Right lobe of liver (tissue), 6 donors: ENCODE data around the gene DIAPH2. TPM values are rescaled to one million over a fixed set of nuclear protein-coding genes. Genes with fewer than 3 reads are reported as not detected.
A peak's percentile ranks its signal among the peaks of the same experiment; 100 is the strongest.

Source experiments
- ATAC-seq, 4 donors: fragments of 200-7000 bp; cut with Tn5 transposase; one replicate each; pipeline ENCODE4 v1.9.1; 2020; ENCODE audit warnings: mild to moderate bottlenecking in 4 of 4, moderate library complexity in 4 of 4
- DNase-seq, 3 donors: peaks; one replicate each; pipeline ENCODE4 v3.0.0-alpha.2; 2020
- H3K27ac ChIP-seq, 3 donors: fragments of 200-600 bp; one replicate each; pipeline ENCODE4 v1.8.0; 2022
- H3K27me3 ChIP-seq, 2 donors: fragments of 200-600 bp; one replicate each; pipeline ENCODE4 v1.8.0; 2022
- H3K36me3 ChIP-seq, 4 donors: fragments of 200-600 bp; sonication (generic) in 1 of 4; one replicate each; pipeline versions ENCODE4 v1.5.1 to v1.8.0; 2017 to 2022; ENCODE audit warnings: control low read depth in 1 of 4
- H3K4me1 ChIP-seq, 4 donors: fragments of 200-600 bp; sonication (generic) in 1 of 4; one replicate each; pipeline versions ENCODE4 v1.5.1 to v1.8.0; 2017 to 2022; ENCODE audit warnings: control low read depth in 1 of 4
- H3K4me3 ChIP-seq, 3 donors: fragments of 200-600 bp; one replicate each; pipeline ENCODE4 v1.8.0; 2022
- H3K9me3 ChIP-seq, 4 donors: fragments of 200-600 bp; sonication (generic) in 1 of 4; one replicate each; pipeline versions ENCODE4 v1.5.1 to v1.8.0; 2017 to 2022; ENCODE audit warnings: control low read depth in 1 of 4
- CTCF ChIP-seq, 4 donors: fragments of 200-600 bp in 3 of 4; fragments of 450-650 bp in 1 of 4; IDR thresholded peaks; one replicate each; pipeline versions ENCODE4 v1.5.1 to v1.8.0; 2016 to 2022; ENCODE audit warnings: antibody characterized with exemption in 4 of 4, mild to moderate bottlenecking in 2 of 4
- POLR2A ChIP-seq: fragments of 450-650 bp; IDR thresholded peaks from one replicate; pipeline ENCODE4 v1.6.1; 2017; ENCODE audit warnings: antibody characterized with exemption, mild to moderate bottlenecking
- WGBS: methylation state at CpG from one replicate; pipeline ENCODE4 v1.1.6; 2018; ENCODE audit warnings: low coverage, low lambda C conversion rate; ENCODE audit not compliant: insufficient coverage; ENCODE audit errors: missing lambda C conversion rate; 5-methylcytosine and 5-hydroxymethylcytosine counted together
- intact Hi-C, 2 donors: fragments of 100-400 bp; cut with DNase I; formaldehyde crosslinking; loops; one replicate each; pipeline versions ENCODE4 v1.11.2 to v1.14.1; 2022
- total RNA-seq, 6 experiments: library from RNA; depleted of rRNA in 2 of 6; stranded (reverse); fragments of >200 nt in 2 of 6; fragmentation: NEBNext Ultra II Directional in 3 of 6; extraction: Animal tissue kit (Norgen Biotek cat#: 25700) in 3 of 6; gene quantifications; one replicate each; pipeline versions ENCODE4 v1.1.0 to v1.2.4, GENCODE V29; 2016 to 2023
- donor health status: DM: no; HTN: yes; CAD: no.
- donor health status: DM: no; HTN: no; CAD: no.
- donor health status: DM: no; HTN: no; CAD: no.
- donor health status: DM: no; HTN: yes; CAD: no.
- donor health status: DM: no; HTN: yes; CAD: no.

DIAPH2 gene
- total RNA-seq, 6 experiments from 2014 or later: 10.6 to 20.0 (median 16.4) TPM

- intact Hi-C loops: no loop called here
- Histone ChIP-seq H3K27ac (no peak overlapping the region), H3K9me3 (no peaks in the 10 kb centered on the region), H3K4me1 (no peaks in the 10 kb centered on the region), H3K27me3 (no peaks in the 10 kb centered on the region), H3K36me3 (no peaks in the 10 kb centered on the region), H3K4me3 (no peak overlapping the region)
- TF ChIP-seq CTCF (IDR thresholded peaks at IDR 0.05) (no peak), POLR2A (no peak)
- 80% methylated on average over 1 of the region's 1 CpG for WGBS
- DNase-seq: no peak
- no peak for ATAC-seq
Observed at GRCh38 chrX:96798982-96799381, 114.3 kb downstream of the DIAPH2 start.

GRCh38 chrX:96807318-96807717 lies 122.7 kb downstream of the DIAPH2 start:
- H3K27ac ChIP-seq: no peak overlapping the region
- H3K27me3 ChIP-seq: no peaks in the 10 kb centered on the region
- H3K36me3 ChIP-seq: no peaks in the 10 kb centered on the region
- ATAC-seq: no peak
- no peaks in the 10 kb centered on the region for H3K4me1 ChIP-seq
- no peak for DNase-seq
- intact Hi-C loops: no loop called here
- TF ChIP-seq POLR2A: no peak
- TF ChIP-seq CTCF (IDR thresholded peaks at IDR 0.05): no peak
- 71% methylated on average over 4 of the region's 4 CpGs for WGBS
- no peaks in the 10 kb centered on the region for H3K9me3 ChIP-seq
- H3K4me3 ChIP-seq: no peak overlapping the region

DNA sequence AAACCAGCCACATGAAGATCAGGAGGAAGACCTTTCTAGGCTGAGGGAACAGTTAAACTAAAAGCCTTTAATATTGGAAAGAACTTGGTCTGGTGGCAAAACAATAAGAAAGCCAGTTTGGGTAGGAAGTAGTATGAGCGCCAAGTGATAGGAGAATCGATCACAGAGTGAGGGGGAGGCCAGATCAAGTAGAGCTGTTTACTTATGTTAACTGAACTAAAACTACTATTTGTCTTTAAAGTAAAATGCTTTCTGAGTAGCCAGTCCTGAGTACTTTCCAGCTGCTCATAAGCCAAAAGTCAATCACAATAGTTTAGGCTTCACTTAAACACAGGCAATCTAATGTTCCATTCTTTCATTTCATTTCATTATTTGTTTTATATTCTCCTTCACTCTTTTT lies 136.3 kb downstream of the DIAPH2 start:
- DNase-seq (no peak), ATAC-seq (peak; percentile 55 to 72 (median 63))
- WGBS: 41% methylated on average over 2 of the region's 2 CpGs
- Histone ChIP-seq H3K27ac (no peak overlapping the region), H3K4me1 (peaks cover 0 to 7% (median 0%) of the 10 kb centered on the region in 4 donors), H3K4me3 (no peak overlapping the region), H3K36me3 (no peaks in the 10 kb centered on the region), H3K27me3 (no peaks in the 10 kb centered on the region), H3K9me3 (no peaks in the 10 kb centered on the region)
- no peak for TF ChIP-seq POLR2A
- no peak for TF ChIP-seq CTCF (IDR thresholded peaks at IDR 0.05)
- intact Hi-C loops: no loop called here

DNA sequence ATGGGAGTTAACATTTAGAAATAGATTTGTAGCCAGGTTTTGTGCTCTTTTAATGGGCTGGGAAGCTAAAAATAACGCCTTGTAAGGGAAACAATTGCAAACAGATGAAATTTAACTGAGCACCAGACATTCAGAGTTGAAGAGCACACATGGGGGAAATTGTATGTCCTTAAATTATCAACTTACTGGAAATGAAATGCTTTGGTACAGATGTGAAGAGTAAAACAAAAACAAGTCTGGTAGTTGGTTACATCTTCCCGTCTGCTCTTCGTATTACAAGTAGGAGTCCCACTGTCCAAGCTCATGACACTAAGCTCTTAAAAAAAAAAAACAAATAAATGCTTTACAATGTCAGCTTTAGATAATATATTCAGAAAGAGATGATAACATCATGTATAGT lies 139.5 kb downstream of the DIAPH2 start:
- ATAC-seq (no peak), DNase-seq (no peak)
- no peak overlapping the region for H3K4me3 ChIP-seq
- no peaks in the 10 kb centered on the region for H3K36me3 ChIP-seq
- TF ChIP-seq CTCF (IDR thresholded peaks at IDR 0.05) (no peak), POLR2A (no peak)
- WGBS: 72% methylated on average over 3 of the region's 3 CpGs
- intact Hi-C loops: no loop called here
- H3K4me1 ChIP-seq: peaks cover 0 to 7% (median 0%) of the 10 kb centered on the region in 4 donors
- no peaks in the 10 kb centered on the region for H3K9me3 ChIP-seq
- no peaks in the 10 kb centered on the region for H3K27me3 ChIP-seq
- no peak overlapping the region for H3K27ac ChIP-seq

DNA sequence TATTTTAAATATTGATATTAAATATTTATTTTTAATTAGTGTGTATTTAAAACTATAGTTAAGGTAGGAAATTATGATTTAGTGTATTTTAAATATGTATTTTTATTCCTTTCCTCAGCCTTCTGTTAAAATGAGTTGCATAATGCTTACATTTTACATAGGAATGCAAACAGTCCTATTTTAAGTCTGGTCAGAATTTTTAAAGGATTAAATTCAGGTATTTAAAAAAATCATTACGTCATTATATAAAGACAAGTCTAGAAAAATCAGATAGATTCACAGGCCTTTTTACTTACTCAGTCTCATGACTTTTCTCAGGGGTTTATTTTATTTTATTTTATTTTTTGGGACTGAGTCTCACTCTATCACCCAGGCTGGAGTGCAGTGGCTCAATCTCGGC lies 148.7 kb downstream of the DIAPH2 start:
- no peaks in the 10 kb centered on the region for H3K27me3 ChIP-seq
- no peaks in the 10 kb centered on the region for H3K4me1 ChIP-seq
- WGBS: 77% methylated on average over 2 of the region's 2 CpGs
- no peak for TF ChIP-seq POLR2A
- no peak for TF ChIP-seq CTCF (IDR thresholded peaks at IDR 0.05)
- ATAC-seq (no peak), DNase-seq (no peak)
- no peak overlapping the region for H3K4me3 ChIP-seq
- intact Hi-C loops: no loop called here
- no peaks in the 10 kb centered on the region for H3K9me3 ChIP-seq
- no peak overlapping the region for H3K27ac ChIP-seq
- H3K36me3 ChIP-seq: no peaks in the 10 kb centered on the region
